H1 (cell line): Measurements from ENCODE around the gene ZBTB22. TPM values are rescaled to one million over a fixed set of nuclear protein-coding genes. Genes with fewer than 3 reads are reported as not detected.

Experiments used
- CTCF ChIA-PET: fragments of 300-600 bp; sonication (Branson Sonifier 250); formaldehyde crosslinking; loops from one replicate; lab custom pipeline; 2021; ENCODE audit not compliant: partially characterized antibody; lab: Charles Lee
- POLR2A ChIA-PET: fragments of 300-600 bp; sonication (Branson Sonifier 250); formaldehyde crosslinking; loops from one replicate; lab custom pipeline; 2021; ENCODE audit warnings: inconsistent platforms; ENCODE audit not compliant: partially characterized antibody; lab: Charles Lee
- DNase-seq, 2 experiments: peaks; one replicate each; pipeline versions ENCODE4 v3.0.0 to v3.0.0-alpha.2; 2010 to 2022; ENCODE audit warnings: low spot score in 2 of 2, low read depth in 1 of 2, mixed read lengths in 1 of 2
- FAIRE-seq: peaks from 2 replicates; lab custom pipeline; 2011; peaks lifted over from hg19 to GRCh38; lab: Jason Lieb, UNC
- H2AFZ ChIP-seq: 2 replicates; pipeline ENCODE4 v1.8.1; 2012; ENCODE audit warnings: low read length, inconsistent platforms
- H2AK5ac ChIP-seq: 2 replicates; pipeline ENCODE4 v1.6.1; 2013; ENCODE audit warnings: low read depth, low read length
- H2BK120ac ChIP-seq: replicated peaks from 2 replicates; pipeline ENCODE3; 2013; ENCODE audit warnings: low read depth, low read length, inconsistent platforms
- H2BK12ac ChIP-seq: 2 replicates; pipeline ENCODE4 v1.6.1; 2013; ENCODE audit warnings: low read depth, low read length
- H2BK15ac ChIP-seq: 2 replicates; pipeline ENCODE4 v1.6.1; 2013; ENCODE audit warnings: low read length
- H2BK20ac ChIP-seq: 2 replicates; pipeline ENCODE4 v1.6.1; 2013; ENCODE audit warnings: low read length
- H2BK5ac ChIP-seq: 2 replicates; pipeline ENCODE4 v1.6.1; 2013; ENCODE audit warnings: low read depth, low read length
- H3K14ac ChIP-seq: 2 replicates; pipeline ENCODE4 v1.6.1; 2013; ENCODE audit warnings: inconsistent platforms; ENCODE audit not compliant: insufficient read length
- H3K18ac ChIP-seq: 2 replicates; pipeline ENCODE4 v1.6.1; 2013; ENCODE audit warnings: low read length; ENCODE audit errors: extremely low read depth
- H3K23ac ChIP-seq: 2 replicates; pipeline ENCODE4 v1.6.1; 2013; ENCODE audit warnings: inconsistent platforms; ENCODE audit not compliant: insufficient read length
- H3K23me2 ChIP-seq: 2 replicates; pipeline ENCODE4 v1.6.1; 2013; ENCODE audit warnings: low read depth, low read length
- H3K27ac ChIP-seq: 2 replicates; pipeline ENCODE4 v1.6.1; 2011; ENCODE audit warnings: low read depth, low read length, inconsistent platforms
- H3K27me3 ChIP-seq, 4 experiments: replicated peaks in 1 of 4; 1 replicate in 1 of 4; 2 replicates in 3 of 4; pipeline versions ENCODE4 v1.6.1 to v1.8.1; 2011 to 2013; ENCODE audit warnings: low read length in 3 of 4, mild to moderate bottlenecking in 3 of 4, inconsistent platforms in 2 of 4, mixed read lengths in 2 of 4, moderate library complexity in 1 of 4; ENCODE audit not compliant: control insufficient read depth in 3 of 4, insufficient read depth in 3 of 4; ENCODE audit errors: extremely low read depth in 1 of 4
- H3K36me3 ChIP-seq, 4 experiments: 2 replicates each; pipeline versions ENCODE4 v1.6.1 to v1.8.1; 2011 to 2013; ENCODE audit warnings: mild to moderate bottlenecking in 4 of 4, low read length in 3 of 4, moderate library complexity in 2 of 4, control low read depth in 1 of 4, inconsistent platforms in 1 of 4; ENCODE audit not compliant: insufficient read depth in 4 of 4, control insufficient read depth in 2 of 4
- H3K4ac ChIP-seq: replicated peaks from 2 replicates; pipeline ENCODE3; 2013; ENCODE audit warnings: low read length, low read depth, mixed read lengths, inconsistent platforms; ENCODE audit not compliant: insufficient read length
- H3K4me1 ChIP-seq, 4 experiments: replicated peaks in 1 of 4; 1 replicate in 1 of 4; 2 replicates in 3 of 4; pipeline versions ENCODE4 v1.6.1 to v1.8.1; 2011 to 2013; ENCODE audit warnings: low read length in 3 of 4, inconsistent platforms in 2 of 4, mixed read lengths in 1 of 4; ENCODE audit not compliant: insufficient read depth in 4 of 4, control insufficient read depth in 3 of 4
- H3K4me2 ChIP-seq, 2 experiments: 2 replicates each; pipeline versions ENCODE4 v1.6.1 to v1.8.1; 2011 to 2013; ENCODE audit warnings: low read depth in 2 of 2, low read length in 2 of 2, control low read depth in 1 of 2, inconsistent platforms in 1 of 2, mild to moderate bottlenecking in 1 of 2; ENCODE audit not compliant: insufficient read depth in 1 of 2
- H3K4me3 ChIP-seq, 4 experiments: fragments of 200-600, 300-600 bp in 1 of 4; sonication (generic), shearing (Covaris generic), sonication (Bioruptor Twin) in 1 of 4; 2 replicates each; pipeline versions ENCODE4 v1.5.1 to v1.8.1; 2011 to 2016; ENCODE audit warnings: low read length in 4 of 4, low read depth in 3 of 4, control low read depth in 2 of 4, inconsistent platforms in 2 of 4, mild to moderate bottlenecking in 2 of 4, mixed read lengths in 1 of 4, moderate library complexity in 1 of 4; ENCODE audit not compliant: insufficient read depth in 2 of 4; ENCODE audit errors: extremely low read depth in 1 of 4
- H3K56ac ChIP-seq: replicated peaks from 2 replicates; pipeline ENCODE3; 2013; ENCODE audit warnings: low read depth, mild to moderate bottlenecking, mixed read lengths, low read length, inconsistent platforms; ENCODE audit not compliant: insufficient read length
- H3K79me1 ChIP-seq: 2 replicates; pipeline ENCODE4 v1.6.1; 2013; ENCODE audit warnings: low read depth, low read length, control low read depth
- H3K79me2 ChIP-seq, 2 experiments: 2 replicates each; pipeline versions ENCODE4 v1.6.1 to v1.8.1; 2012 to 2013; ENCODE audit warnings: low read length in 2 of 2, mild to moderate bottlenecking in 2 of 2, inconsistent platforms in 1 of 2; ENCODE audit not compliant: insufficient read depth in 2 of 2, control insufficient read depth in 1 of 2
- H3K9ac ChIP-seq, 4 experiments: replicated peaks in 1 of 4; 1 replicate in 1 of 4; 2 replicates in 3 of 4; pipeline versions ENCODE4 v1.6.1 to v1.8.1; 2011 to 2013; ENCODE audit warnings: low read depth in 3 of 4, low read length in 3 of 4, control low read depth in 2 of 4, mild to moderate bottlenecking in 2 of 4, moderate library complexity in 2 of 4, inconsistent platforms in 1 of 4; ENCODE audit errors: extremely low read depth in 1 of 4
- H3K9me3 ChIP-seq, 2 experiments: 2 replicates each; pipeline versions ENCODE4 v1.6.1 to v1.8.1; 2012 to 2013; ENCODE audit warnings: mild to moderate bottlenecking in 2 of 2, moderate library complexity in 2 of 2, control low read depth in 1 of 2, inconsistent platforms in 1 of 2, low read depth in 1 of 2, low read length in 1 of 2, mixed read lengths in 1 of 2; ENCODE audit not compliant: insufficient read depth in 2 of 2
- H4K20me1 ChIP-seq, 2 experiments: replicated peaks in 1 of 2; 2 replicates each; pipeline versions ENCODE3 to v1.8.1; 2011 to 2013; ENCODE audit warnings: inconsistent platforms in 2 of 2, low read length in 2 of 2, mild to moderate bottlenecking in 1 of 2; ENCODE audit not compliant: insufficient read depth in 2 of 2, control insufficient read depth in 1 of 2
- H4K5ac ChIP-seq: 2 replicates; pipeline ENCODE4 v1.6.1; 2013; ENCODE audit warnings: low read length, low read depth, mixed read lengths, inconsistent platforms; ENCODE audit not compliant: insufficient read length
- H4K8ac ChIP-seq: 2 replicates; pipeline ENCODE4 v1.8.0; 2013; ENCODE audit warnings: mild to moderate bottlenecking, moderate library complexity, low read length, inconsistent platforms; ENCODE audit not compliant: insufficient read depth; ENCODE audit errors: extremely low read depth
- H4K91ac ChIP-seq: replicated peaks from 2 replicates; pipeline ENCODE3; 2013; ENCODE audit warnings: low read length, mixed read lengths, inconsistent platforms; ENCODE audit not compliant: insufficient read length
- CBX8 ChIP-seq: fragments of 300-800, 300-1000 bp; sonication (generic); IDR thresholded peaks from 2 replicates; pipeline ENCODE4 v1.7.1; 2016; ENCODE audit warnings: low read depth, low read length, borderline replicate concordance
- CHD1 ChIP-seq: IDR thresholded peaks from 2 replicates; pipeline ENCODE4 v1.6.1; 2012; ENCODE audit warnings: low read depth, low read length, improper control_type of control experiment
- GABPA ChIP-seq: IDR thresholded peaks from 2 replicates; pipeline ENCODE4 v1.6.1; 2011; ENCODE audit warnings: mild to moderate bottlenecking, low read length, moderate library complexity, borderline replicate concordance; ENCODE audit not compliant: insufficient read depth
- HDAC6 ChIP-seq: IDR thresholded peaks from one replicate; pipeline ENCODE4 v1.7.1; 2012; ENCODE audit warnings: low read depth, mild to moderate bottlenecking, inconsistent platforms, low read length, moderate library complexity
- KDM4A ChIP-seq: IDR thresholded peaks from one replicate; pipeline ENCODE4 v1.7.1; 2012; ENCODE audit warnings: low read depth, mild to moderate bottlenecking, moderate library complexity, low read length, inconsistent platforms; ENCODE audit not compliant: severe bottlenecking
- NRF1 ChIP-seq: IDR thresholded peaks from 2 replicates; pipeline ENCODE4 v1.6.1; 2011; ENCODE audit warnings: mild to moderate bottlenecking, low read depth, low read length, improper control_type of control experiment
- RFX5 ChIP-seq: IDR thresholded peaks from 2 replicates; pipeline ENCODE4 v1.6.1; 2011; ENCODE audit warnings: low read depth, low read length, improper control_type of control experiment, borderline replicate concordance
- RNF2 ChIP-seq: fragments of 200-900, 300-1000 bp; sonication (generic); IDR thresholded peaks from 2 replicates; pipeline ENCODE4 v1.7.1; 2016; ENCODE audit warnings: borderline replicate concordance, low read depth, mild to moderate bottlenecking, antibody characterized with exemption, low read length; ENCODE audit not compliant: poor library complexity, severe bottlenecking; ENCODE audit errors: missing control alignments
- RXRA ChIP-seq: IDR thresholded peaks from 2 replicates; pipeline ENCODE4 v1.6.1; 2011; ENCODE audit warnings: low read depth, mild to moderate bottlenecking, low read length, moderate library complexity; ENCODE audit not compliant: insufficient read depth
- SIX5 ChIP-seq: IDR thresholded peaks from 2 replicates; pipeline ENCODE4 v1.6.1; 2011; ENCODE audit warnings: mild to moderate bottlenecking, low read depth, low read length
- SP2 ChIP-seq: IDR thresholded peaks from 2 replicates; pipeline ENCODE4 v1.6.1; 2012; ENCODE audit warnings: mild to moderate bottlenecking, low read length, inconsistent platforms
- USF2 ChIP-seq: IDR thresholded peaks from 2 replicates; pipeline ENCODE4 v1.6.1; 2011; ENCODE audit warnings: low read length, improper control_type of control experiment
- WGBS, 2 experiments: shearing (Covaris generic) in 1 of 2; methylation state at CpG; one replicate each; pipeline versions ENCODE4 v1.1.6 to v1.1.7; 2013 to 2015; ENCODE audit warnings: low lambda C conversion rate in 2 of 2, mixed read lengths in 2 of 2, inconsistent platforms in 1 of 2, low coverage in 1 of 2, missing lambda C conversion rate in 1 of 2; ENCODE audit not compliant: insufficient replicate concordance in 2 of 2, insufficient coverage in 1 of 2, insufficient read length in 1 of 2; ENCODE audit errors: extremely low coverage in 1 of 2, missing lambda C conversion rate in 1 of 2; 5-methylcytosine and 5-hydroxymethylcytosine counted together
- polyA plus RNA-seq, 7 experiments: library from polyadenylated mRNA; depleted of rRNA in 3 of 7; stranded (reverse) in 5 of 7; unstranded in 2 of 7; fragments of >200 nt in 5 of 7; fragments of 200-250 nt in 2 of 7; gene quantifications; 1 replicate in 5 of 7; 2 replicates in 1 of 7; 4 replicates in 1 of 7; pipeline versions ENCODE4 v1.2.1 to v1.2.3, GENCODE V29; 2011 to 2013; ENCODE audit warnings: missing spikeins in 2 of 7, mixed read lengths in 2 of 7
- total RNA-seq: library from RNA; stranded (reverse); fragmentation: NEBNext Ultra II Directional; extraction: Animal tissue kit (Norgen Biotek cat#: 25700); gene quantifications from 2 replicates; pipeline ENCODE4 v1.2.1, GENCODE V29; 2021

ZBTB22 gene
- total and polyA plus RNA-seq, 2 of the 8 experiments (the other 6 are each of a cell fraction or from before 2014, with no cell fraction given) = 7.4 to 9.9 TPM

- ChIA-PET POLR2A (interaction anchor here (0.7 kb wide), 1 partner anchor 11 kb away, joined by 3 read pairs; no protein-coding TSS in a partner anchor), CTCF (interaction anchor here (1.1 to 4.4 kb wide), 3 partner anchors 11 to 41 kb away, joined by 3 to 22 read pairs (median 3); no protein-coding TSS in a partner anchor)
- Histone ChIP-seq H3K4me3 (no peak overlapping the region), H3K23me2 (no peaks in the 10 kb centered on the region), H4K91ac (no peak overlapping the region), H3K18ac (no peak overlapping the region), H3K4me2 (no peak overlapping the region), H3K79me2 (no peaks in the 10 kb centered on the region), H3K27ac (no peak overlapping the region), H3K23ac (no peak overlapping the region), H3K9ac (no peak overlapping the region), H3K9me3 (no peaks in the 10 kb centered on the region), H3K4me1 (no peaks in the 10 kb centered on the region), H3K27me3 (no peaks in the 10 kb centered on the region), H2BK120ac (no peak overlapping the region), H2BK15ac (no peak overlapping the region), H4K20me1 (no peaks in the 10 kb centered on the region), H2BK20ac (no peak overlapping the region), H3K36me3 (no peaks in the 10 kb centered on the region), H2BK12ac (no peak overlapping the region), H3K79me1 (no peaks in the 10 kb centered on the region), H2AK5ac (no peak overlapping the region), H3K14ac (no peak overlapping the region), H2AFZ (no peak overlapping the region), H4K5ac (no peak overlapping the region), H2BK5ac (no peak overlapping the region), H3K56ac (no peak overlapping the region), H3K4ac (no peak overlapping the region), H4K8ac (no peak overlapping the region)
- FAIRE-seq (no peak), DNase-seq (no peak)
- TF ChIP-seq KDM4A = no peak
- TF ChIP-seq HDAC6 = no peak
- TF ChIP-seq CHD1 = no peak
- TF ChIP-seq NRF1 = no peak
- TF ChIP-seq SIX5 = no peak
- no peak for TF ChIP-seq RFX5
- no peak for TF ChIP-seq CBX8
- no peak for TF ChIP-seq SP2
- no peak for TF ChIP-seq GABPA
- TF ChIP-seq USF2 = no peak
- no peak for TF ChIP-seq RNF2
- TF ChIP-seq RXRA = no peak
- 97% methylated on average over 4 of the region's 4 CpGs; no CpG with 5 or more reads in 1 of the 2 experiments for WGBS, 2 experiments
These were observed 16.1 kb upstream of the ZBTB22 start for GRCh38 chr6:33333666-33334065.
